Skeletal muscle satellite cell (primary cell): ENCODE results near the gene KCND2.
"Not testable (repeated sequence)": the region's sequence is repeated elsewhere in the genome, so short reads cannot be mapped to it uniquely, and the experiment has no call there.

Source experiments
- H3K27me3 ChIP-seq: 2 replicates; pipeline ENCODE4 v1.7.0; 2013; ENCODE audit warnings: low read length; ENCODE audit not compliant: control insufficient read depth, insufficient read depth
- H3K36me3 ChIP-seq: 2 replicates; pipeline ENCODE4 v1.7.0; 2013; ENCODE audit warnings: mild to moderate bottlenecking, control low read depth, low read length; ENCODE audit not compliant: insufficient read depth
- H3K4me1 ChIP-seq: 2 replicates; pipeline ENCODE4 v1.7.0; 2013; ENCODE audit warnings: low read length; ENCODE audit not compliant: control insufficient read depth, insufficient read depth
- H3K4me2 ChIP-seq: 2 replicates; pipeline ENCODE4 v1.7.0; 2013; ENCODE audit warnings: mild to moderate bottlenecking, low read length
- H3K4me3 ChIP-seq: 2 replicates; pipeline ENCODE4 v1.7.0; 2013; ENCODE audit warnings: low read length
- H3K9ac ChIP-seq: 2 replicates; pipeline ENCODE4 v1.7.0; 2013; ENCODE audit warnings: mild to moderate bottlenecking, low read depth, low read length, moderate library complexity
- H3K9me3 ChIP-seq: replicated peaks from 2 replicates; pipeline ENCODE4 v1.7.0; 2013; ENCODE audit warnings: mild to moderate bottlenecking, control low read depth, low read length

Gene KCND2

DNA sequence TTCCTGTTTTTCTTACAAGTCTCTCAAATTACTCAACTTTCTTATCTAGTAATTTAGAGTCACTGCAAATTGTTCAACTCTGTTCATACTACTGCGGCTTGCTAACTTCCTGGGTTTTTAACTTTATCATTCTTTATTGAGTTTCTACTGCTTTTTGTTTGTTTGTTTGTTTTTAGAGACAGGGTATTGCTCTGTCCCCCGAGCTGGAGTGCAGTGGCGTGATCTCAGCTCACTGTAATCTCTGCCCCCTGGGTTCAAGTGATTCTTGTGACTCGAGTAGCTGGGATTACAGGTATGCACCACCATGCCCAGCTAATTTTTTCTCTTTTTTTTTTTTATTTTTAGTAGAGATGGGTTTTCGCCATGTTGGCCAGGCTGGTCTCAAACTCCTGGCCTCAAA, 402.1 kb downstream of the KCND2 start:
- Histone ChIP-seq H3K4me2 (no peak overlapping the region), H3K9me3 (no peaks in the 10 kb centered on the region), H3K27me3 (no peaks in the 10 kb centered on the region)

DNA sequence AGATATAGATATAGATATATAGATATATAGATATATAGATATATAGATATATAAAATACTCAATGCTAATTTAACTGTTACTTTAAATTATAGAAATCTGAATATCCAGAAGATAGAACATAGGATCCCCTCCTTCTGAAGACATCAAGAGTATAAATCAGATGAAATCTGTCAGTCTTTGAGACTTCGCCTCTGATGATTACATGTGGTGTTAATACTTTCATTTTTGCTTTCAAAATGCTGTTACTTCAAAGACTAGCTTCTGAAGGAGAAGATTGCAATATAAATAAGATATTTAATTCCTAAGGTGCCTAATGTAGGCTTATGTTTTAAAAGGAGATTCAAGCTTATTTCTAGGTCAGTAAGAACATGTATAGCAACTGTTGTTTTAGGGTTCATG, 404.6 kb downstream of the KCND2 start:
- Histone ChIP-seq H3K27me3 (no peaks in the 10 kb centered on the region), H3K4me3 (no peak overlapping the region), H3K9me3 (no peaks in the 10 kb centered on the region), H3K9ac (no peak overlapping the region), H3K4me1 (no peaks in the 10 kb centered on the region), H3K4me2 (no peak overlapping the region), H3K36me3 (no peaks in the 10 kb centered on the region)

More for the DNA sequence above, 402.1 kb downstream of the KCND2 start:
- Histone ChIP-seq H3K4me3 (no peak overlapping the region), H3K4me1 (no peaks in the 10 kb centered on the region), H3K36me3 (no peaks in the 10 kb centered on the region), H3K9ac (no peak overlapping the region)

DNA sequence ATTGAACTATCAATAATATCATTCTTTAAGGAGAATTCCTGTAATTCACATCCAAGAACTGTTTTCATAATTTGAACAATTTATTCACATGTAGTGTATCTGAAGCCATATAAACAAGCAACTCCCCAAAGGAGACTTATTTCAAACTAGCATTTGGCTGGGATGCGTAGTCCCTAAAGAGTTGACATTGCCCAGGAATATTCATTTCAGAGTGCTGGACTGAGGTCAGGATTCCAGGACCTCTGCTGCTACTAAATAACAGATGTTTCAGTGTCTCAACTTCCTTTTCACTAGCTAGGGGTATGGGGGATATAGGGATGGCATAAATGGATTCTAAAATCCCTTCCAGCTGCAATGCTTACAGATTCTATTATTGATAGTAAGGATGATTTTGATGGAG, 408.0 kb downstream of the KCND2 start:
- Histone ChIP-seq H3K9me3 (no peaks in the 10 kb centered on the region), H3K27me3 (no peaks in the 10 kb centered on the region), H3K36me3 (no peaks in the 10 kb centered on the region), H3K4me3 (no peak overlapping the region), H3K9ac (no peak overlapping the region), H3K4me1 (no peaks in the 10 kb centered on the region), H3K4me2 (no peak overlapping the region)

DNA sequence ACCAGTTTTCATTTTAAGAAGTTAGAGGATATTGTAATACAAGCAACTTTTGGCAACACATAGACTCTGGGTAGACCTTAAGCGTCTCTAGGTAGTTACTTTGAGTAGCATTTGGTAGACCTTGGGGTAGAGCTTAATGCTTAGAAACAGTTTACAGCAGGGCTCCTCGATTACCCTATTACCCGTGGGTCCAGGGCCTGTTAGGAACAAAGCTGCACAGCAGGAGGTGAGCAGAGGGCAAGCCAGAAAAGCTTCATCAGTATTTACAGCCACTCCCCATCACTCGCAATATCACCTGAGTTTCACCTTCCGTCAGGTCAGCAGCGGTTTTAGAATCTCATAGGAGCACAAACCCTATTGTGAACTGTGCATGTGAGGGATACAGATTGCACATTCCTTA, 411.5 kb downstream of the KCND2 start:
- Histone ChIP-seq H3K4me1 (no peaks in the 10 kb centered on the region), H3K4me3 (no peak overlapping the region), H3K9me3 (no peaks in the 10 kb centered on the region), H3K36me3 (no peaks in the 10 kb centered on the region), H3K9ac (no peak overlapping the region), H3K27me3 (no peaks in the 10 kb centered on the region), H3K4me2 (no peak overlapping the region)

DNA sequence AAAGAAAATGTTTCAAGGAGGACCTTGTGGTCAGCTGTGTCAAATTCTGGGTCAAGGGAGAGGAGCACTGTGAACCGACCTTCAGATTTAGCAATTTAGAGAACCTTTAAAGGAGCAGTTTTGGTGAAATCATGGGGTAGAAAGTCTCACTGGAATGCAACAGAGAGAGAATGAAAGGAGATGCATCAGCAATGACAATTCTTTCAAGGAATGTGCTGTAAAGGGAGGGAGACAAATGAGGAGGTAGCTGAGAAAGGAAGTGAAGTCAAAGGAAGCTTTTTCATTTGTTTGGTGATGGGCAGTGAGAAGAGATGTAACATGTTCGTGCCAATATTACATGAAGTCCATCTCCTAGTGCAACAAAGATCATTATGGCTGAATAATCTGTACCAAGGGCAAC, 418.9 kb downstream of the KCND2 start:
- H3K9me3 ChIP-seq: no peaks in the 10 kb centered on the region
- no peaks in the 10 kb centered on the region for H3K36me3 ChIP-seq
- H3K27me3 ChIP-seq: no peaks in the 10 kb centered on the region
- H3K4me1 ChIP-seq: no peaks in the 10 kb centered on the region
- H3K4me2 ChIP-seq: no peak overlapping the region
- no peak overlapping the region for H3K9ac ChIP-seq
- H3K4me3 ChIP-seq: no peak overlapping the region

DNA sequence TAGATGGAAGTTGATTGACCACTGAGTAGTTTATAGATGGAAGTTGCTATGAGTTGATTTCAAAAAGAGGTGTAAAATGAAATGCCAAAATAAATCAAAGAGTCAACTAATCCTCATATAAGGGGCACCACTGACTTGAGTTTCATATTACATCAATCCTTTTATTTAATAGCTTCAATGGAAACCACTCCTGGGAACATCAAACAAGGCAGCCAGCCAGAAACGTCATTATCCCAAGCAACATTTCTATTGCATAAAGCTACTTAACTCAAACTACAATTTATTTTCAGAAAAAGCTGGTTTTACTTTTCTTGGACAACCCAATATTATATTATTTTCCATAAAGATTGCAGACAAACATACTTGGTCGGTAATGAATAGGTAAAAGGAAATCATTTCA, 422.9 kb downstream of the KCND2 start:
- no peaks in the 10 kb centered on the region for H3K36me3 ChIP-seq
- H3K4me2 ChIP-seq: no peak overlapping the region
- H3K9ac ChIP-seq: no peak overlapping the region
- H3K27me3 ChIP-seq: no peaks in the 10 kb centered on the region
- H3K4me3 ChIP-seq: no peak overlapping the region
- no peaks in the 10 kb centered on the region for H3K9me3 ChIP-seq
- H3K4me1 ChIP-seq: no peaks in the 10 kb centered on the region

DNA sequence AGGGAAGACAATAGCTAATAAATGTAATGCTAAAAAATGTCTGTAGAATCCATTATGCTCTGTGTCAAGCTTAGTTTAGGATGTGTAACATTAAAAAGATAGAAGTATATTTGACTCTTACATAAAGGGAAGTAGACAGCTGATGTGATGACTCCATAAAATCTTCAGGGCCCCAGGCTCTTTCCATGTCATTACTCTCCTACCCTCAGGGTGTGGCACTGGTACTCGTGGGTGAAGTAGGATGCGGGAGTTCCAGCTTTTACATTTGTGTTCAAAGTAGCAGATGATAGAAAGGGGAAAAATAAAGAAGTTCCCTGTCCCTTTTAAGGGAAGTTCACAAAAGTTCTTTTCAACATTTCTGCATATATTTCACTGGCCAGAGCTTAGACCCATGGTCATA, 427.8 kb downstream of the KCND2 start:
- Histone ChIP-seq H3K9ac (no peak overlapping the region), H3K27me3 (no peaks in the 10 kb centered on the region), H3K4me2 (no peak overlapping the region), H3K36me3 (no peaks in the 10 kb centered on the region), H3K4me3 (no peak overlapping the region), H3K9me3 (no peaks in the 10 kb centered on the region), H3K4me1 (no peaks in the 10 kb centered on the region)

DNA sequence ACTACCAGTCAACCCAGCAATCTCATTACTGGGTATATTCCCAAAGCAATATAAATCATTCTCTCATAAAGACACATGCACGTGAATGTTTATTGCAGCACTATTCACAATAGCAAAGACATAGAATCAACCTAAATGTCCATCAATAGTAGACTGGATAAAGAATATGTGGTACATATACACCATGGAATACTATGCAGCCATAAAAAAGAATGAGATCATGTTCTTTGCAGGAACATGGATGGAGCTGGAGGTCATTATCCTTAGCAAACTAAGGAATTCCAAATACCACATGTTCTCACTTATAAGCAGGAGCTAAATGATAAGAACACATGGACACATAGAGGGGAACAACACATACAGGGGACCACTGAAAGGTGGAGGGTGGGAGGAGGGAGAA, 429.4 kb downstream of the KCND2 start:
- H3K4me2 ChIP-seq, H3K9me3 ChIP-seq, H3K27me3 ChIP-seq, H3K4me3 ChIP-seq, H3K36me3 ChIP-seq, H3K4me1 ChIP-seq, H3K9ac ChIP-seq: not testable (repeated sequence)

DNA sequence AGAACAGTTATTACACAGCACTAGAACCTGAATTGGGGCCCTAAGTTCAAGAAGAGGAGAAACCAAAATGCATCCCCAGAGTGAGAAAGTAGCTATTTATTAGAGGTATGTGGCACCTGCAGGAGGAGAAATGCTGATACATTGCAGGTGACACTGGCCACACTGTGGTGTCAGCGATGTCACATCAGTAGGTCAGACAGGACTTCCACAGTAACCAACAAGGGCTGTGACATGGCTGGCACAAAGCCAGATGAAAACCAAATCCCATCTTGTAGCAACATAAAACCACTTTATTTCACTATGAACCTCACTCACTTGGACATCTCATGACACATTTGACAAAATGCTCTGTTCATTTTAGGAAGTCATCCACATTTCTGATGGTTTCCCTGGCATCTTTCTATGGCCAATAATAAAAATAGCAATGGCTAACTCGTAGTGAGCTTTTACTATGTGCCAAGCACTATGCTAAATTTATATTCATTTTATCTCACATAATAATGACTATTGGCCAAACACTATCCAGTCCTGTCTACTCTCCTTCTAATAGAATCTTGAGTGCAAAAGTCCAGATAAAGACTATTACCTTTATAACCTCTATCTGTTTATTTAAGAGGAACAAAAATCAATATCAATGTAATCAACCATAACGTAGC, 430.7 kb downstream of the KCND2 start:
- no peaks in the 10 kb centered on the region for H3K27me3 ChIP-seq

DNA sequence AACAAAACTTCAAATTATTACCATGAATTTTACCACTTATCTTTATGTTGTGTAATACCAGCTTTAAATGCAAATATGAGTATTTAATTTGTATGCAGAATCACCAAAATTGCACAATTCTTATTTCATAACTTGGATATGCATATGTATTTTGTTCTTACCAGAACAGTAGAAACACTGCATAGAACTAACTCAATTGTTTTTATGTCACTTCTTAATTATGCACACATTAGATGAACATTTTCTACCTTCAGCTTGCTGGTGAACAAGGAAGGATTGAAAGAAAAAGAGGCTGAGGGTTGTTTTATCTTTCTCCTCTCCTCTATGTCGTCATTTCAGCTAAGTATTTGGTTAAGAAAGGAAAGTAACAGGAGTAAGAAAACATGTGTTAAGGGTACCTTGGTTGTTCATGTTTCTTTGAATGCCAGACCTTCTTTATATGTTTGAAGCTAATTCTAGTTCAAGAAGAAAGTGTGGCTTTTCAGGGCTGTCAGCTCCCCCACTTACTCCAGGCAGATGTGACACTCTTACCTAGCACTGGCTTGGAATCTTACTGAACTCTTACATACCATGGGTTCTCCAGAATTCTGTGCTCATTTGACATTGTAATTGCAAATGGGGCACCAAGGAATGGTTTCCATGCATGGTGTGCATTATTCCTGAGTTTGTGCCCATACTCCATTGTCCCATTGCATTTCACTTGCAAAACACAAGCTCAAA, 436.4 kb downstream of the KCND2 start:
- no peak overlapping the region for H3K4me3 ChIP-seq
- H3K36me3 ChIP-seq: no peaks in the 10 kb centered on the region
- no peak overlapping the region for H3K9ac ChIP-seq
- no peaks in the 10 kb centered on the region for H3K9me3 ChIP-seq
- H3K4me2 ChIP-seq: no peak overlapping the region
- H3K27me3 ChIP-seq: no peaks in the 10 kb centered on the region
- no peaks in the 10 kb centered on the region for H3K4me1 ChIP-seq

More for the DNA sequence above, 430.7 kb downstream of the KCND2 start:
- Histone ChIP-seq H3K4me3 (no peak overlapping the region), H3K9me3 (no peaks in the 10 kb centered on the region), H3K4me1 (no peaks in the 10 kb centered on the region), H3K9ac (no peak overlapping the region), H3K36me3 (no peaks in the 10 kb centered on the region), H3K4me2 (no peak overlapping the region)

DNA sequence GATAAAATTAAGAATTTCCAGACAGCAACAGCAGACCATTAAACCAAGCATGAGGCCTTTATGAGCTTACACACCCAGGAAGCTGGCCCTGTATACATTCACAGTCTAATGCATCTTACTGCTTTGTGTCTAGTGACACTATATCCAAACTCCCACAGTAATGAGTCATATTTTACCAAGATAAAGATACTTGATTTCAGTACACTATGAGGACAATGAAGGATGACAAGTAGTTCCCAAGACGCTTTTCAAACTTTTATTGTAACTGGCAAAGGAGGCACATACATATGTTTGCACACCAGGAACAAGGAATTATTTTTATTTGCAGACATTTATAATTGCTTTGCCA, 437.0 kb downstream of the KCND2 start:
- Histone ChIP-seq H3K4me2 (no peak overlapping the region), H3K4me3 (no peak overlapping the region), H3K27me3 (no peaks in the 10 kb centered on the region), H3K9ac (no peak overlapping the region), H3K9me3 (no peaks in the 10 kb centered on the region), H3K36me3 (no peaks in the 10 kb centered on the region), H3K4me1 (no peaks in the 10 kb centered on the region)

DNA sequence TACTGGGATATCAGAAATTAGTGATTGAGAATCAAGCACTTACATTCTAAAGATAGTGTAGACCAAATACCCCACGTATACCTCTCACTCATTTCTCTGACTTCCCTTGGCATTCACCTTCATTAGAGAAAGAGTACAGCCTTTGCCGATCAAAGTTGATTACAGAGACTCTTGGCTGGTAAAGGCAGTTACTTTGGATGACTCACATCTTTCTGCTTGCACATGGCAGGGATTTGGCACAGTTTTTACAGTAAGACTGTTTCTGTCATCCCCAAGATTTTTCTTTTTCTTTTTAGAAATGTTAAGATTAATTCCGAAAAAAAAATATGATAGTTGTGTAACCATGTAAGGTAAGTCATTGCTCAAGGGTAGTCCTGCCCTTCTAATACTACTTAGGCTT, 442.0 kb downstream of the KCND2 start:
- Histone ChIP-seq H3K9ac (no peak overlapping the region), H3K4me3 (no peak overlapping the region), H3K36me3 (no peaks in the 10 kb centered on the region), H3K4me1 (no peaks in the 10 kb centered on the region), H3K4me2 (no peak overlapping the region), H3K9me3 (no peaks in the 10 kb centered on the region), H3K27me3 (no peaks in the 10 kb centered on the region)
